Activated CD4-positive, alpha-beta memory T cell treated with anti-CD3 and anti-CD28 coated beads, Interleukin-2, amount 10 ng/mL, durations not matched to agents 7 days and 5 days (primary cell): ENCODE measurements around the gene ITSN1. TPM values are rescaled to one million over a fixed set of nuclear protein-coding genes. Genes with fewer than 3 reads are reported as not detected.
"Not testable (repeated sequence)": the region's sequence is repeated elsewhere in the genome, so short reads cannot be mapped to it uniquely, and the experiment has no call there.

Experiments
- CTCF ChIA-PET: fragments of 350-600 bp; sonication (Branson Sonifier 250); formaldehyde crosslinking; loops from one replicate; lab custom pipeline; 2021; ENCODE audit warnings: antibody characterized with exemption, inconsistent platforms; lab: Charles Lee
- POLR2A ChIA-PET: fragments of 350-600 bp; sonication (Branson Sonifier 250); formaldehyde crosslinking; loops from one replicate; lab custom pipeline; 2021; ENCODE audit warnings: antibody characterized with exemption; lab: Charles Lee
- DNase-seq: peaks from one replicate; pipeline ENCODE4 v3.0.0-alpha.2; 2020
- H3K27ac Mint-ChIP-seq: one replicate; pipeline ENCODE4 v1.8.0; 2021; ENCODE audit warnings: mild to moderate bottlenecking, mixed read lengths
- H3K27me3 Mint-ChIP-seq: one replicate; pipeline ENCODE4 v1.8.0; 2021; ENCODE audit warnings: mixed read lengths
- H3K36me3 Mint-ChIP-seq: one replicate; pipeline ENCODE4 v1.8.0; 2021; ENCODE audit warnings: low read depth, mixed read lengths
- H3K4me1 Mint-ChIP-seq: one replicate; pipeline ENCODE4 v1.8.0; 2021; ENCODE audit warnings: mixed read lengths
- H3K4me3 Mint-ChIP-seq: one replicate; pipeline ENCODE4 v1.8.0; 2021; ENCODE audit warnings: mild to moderate bottlenecking, mixed read lengths
- H3K9me3 Mint-ChIP-seq: one replicate; pipeline ENCODE4 v1.8.0; 2021; ENCODE audit warnings: mixed read lengths
- total RNA-seq, 2 experiments: library from RNA; stranded (reverse); gene quantifications; one replicate each; pipeline ENCODE4 v1.2.3, GENCODE V29; 2021

The ITSN1 gene
- total RNA-seq, 2 experiments from 2014 or later, result 2.7 to 4.0 TPM

DNA sequence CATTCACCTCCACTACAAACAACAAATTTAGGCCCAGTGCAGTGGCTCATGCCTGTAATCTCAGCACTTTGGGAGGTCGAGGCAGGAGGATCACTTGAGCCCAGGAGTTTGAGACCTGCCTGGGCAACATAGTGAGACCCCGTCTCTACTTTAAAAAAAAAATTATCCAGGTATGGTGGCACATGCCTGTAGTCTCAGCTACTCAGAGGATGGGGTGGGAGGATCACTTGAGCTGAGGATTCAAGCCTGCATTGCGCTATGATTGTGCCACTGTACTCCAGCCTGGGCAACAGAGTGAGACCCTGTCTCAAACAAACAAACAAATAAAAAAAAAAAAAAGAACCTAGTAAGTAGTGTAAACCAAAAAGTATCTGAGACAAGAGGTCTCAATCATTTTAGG is 86.8 kb downstream of the ITSN1 start:
- DNase-seq, CTCF ChIA-PET, H3K4me3 Mint-ChIP-seq, H3K36me3 Mint-ChIP-seq, H3K4me1 Mint-ChIP-seq, POLR2A ChIA-PET, H3K27ac Mint-ChIP-seq, H3K27me3 Mint-ChIP-seq, H3K9me3 Mint-ChIP-seq: not testable (repeated sequence)

DNA sequence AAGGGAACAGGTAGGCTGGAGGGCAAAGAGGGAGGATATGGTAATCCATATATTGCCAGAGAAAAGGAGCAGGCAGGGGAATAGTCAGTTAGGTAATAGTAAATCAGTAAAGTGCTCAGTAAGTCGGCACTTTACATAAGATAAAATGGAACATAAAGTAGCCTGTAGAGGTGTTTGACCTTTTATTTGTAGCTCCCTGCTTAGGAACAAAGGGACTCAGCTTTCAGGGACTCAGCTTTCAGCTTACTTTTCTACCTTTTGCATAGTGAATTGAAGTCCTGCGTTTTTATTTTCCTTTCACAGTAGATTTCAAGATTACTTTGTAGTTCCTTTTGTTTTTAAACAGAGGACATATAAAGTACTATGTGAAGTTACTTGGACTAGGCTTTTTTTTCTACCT is 87.3 kb downstream of the ITSN1 start:
- no peak for DNase-seq
- POLR2A ChIA-PET, result no interaction called here
- H3K4me1 Mint-ChIP-seq, result no peaks in the 10 kb centered on the region
- no peaks in the 10 kb centered on the region for H3K9me3 Mint-ChIP-seq
- no peaks in the 10 kb centered on the region for H3K27me3 Mint-ChIP-seq
- no peaks in the 10 kb centered on the region for H3K36me3 Mint-ChIP-seq
- no peak overlapping the region for H3K4me3 Mint-ChIP-seq
- H3K27ac Mint-ChIP-seq, result no peak overlapping the region
- CTCF ChIA-PET, result no interaction called here

DNA sequence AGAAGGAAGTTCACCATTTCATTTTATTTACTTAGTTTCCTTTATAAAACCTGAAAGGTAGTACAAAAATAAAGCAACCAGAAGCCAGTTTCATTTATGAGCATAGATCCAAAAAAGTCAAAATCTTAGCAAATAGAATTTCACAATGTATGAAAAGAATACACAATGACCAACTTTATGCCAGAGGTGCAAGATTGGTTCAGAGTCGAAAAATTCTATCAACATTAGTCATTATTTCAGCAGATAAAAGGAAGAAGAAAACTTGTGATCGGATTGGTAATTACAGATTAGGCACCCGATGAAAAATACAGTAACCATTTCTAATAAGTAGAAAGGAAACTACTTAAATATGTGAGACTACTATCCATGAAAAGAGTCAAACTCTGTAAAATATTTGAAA is 89.1 kb downstream of the ITSN1 start:
- ChIA-PET POLR2A (no interaction called here), CTCF (no interaction called here)
- H3K27me3 Mint-ChIP-seq, result no peaks in the 10 kb centered on the region
- no peaks in the 10 kb centered on the region for H3K4me1 Mint-ChIP-seq
- H3K36me3 Mint-ChIP-seq, result no peaks in the 10 kb centered on the region
- H3K9me3 Mint-ChIP-seq, result no peaks in the 10 kb centered on the region
- no peak overlapping the region for H3K4me3 Mint-ChIP-seq
- no peak overlapping the region for H3K27ac Mint-ChIP-seq
- no peak for DNase-seq

GRCh38 chr21:33732038-33732437 is 89.7 kb downstream of the ITSN1 start:
- no peak overlapping the region for H3K27ac Mint-ChIP-seq
- no peaks in the 10 kb centered on the region for H3K4me1 Mint-ChIP-seq
- DNase-seq, result no peak
- no peaks in the 10 kb centered on the region for H3K27me3 Mint-ChIP-seq
- H3K4me3 Mint-ChIP-seq, result no peak overlapping the region
- H3K9me3 Mint-ChIP-seq, result no peaks in the 10 kb centered on the region
- POLR2A ChIA-PET, result no interaction called here
- H3K36me3 Mint-ChIP-seq, result no peaks in the 10 kb centered on the region
- CTCF ChIA-PET, result no interaction called here

- Mint-ChIP-seq H3K36me3 (no peaks in the 10 kb centered on the region), H3K4me1 (no peaks in the 10 kb centered on the region), H3K27me3 (no peaks in the 10 kb centered on the region), H3K27ac (no peak overlapping the region), H3K9me3 (no peaks in the 10 kb centered on the region), H3K4me3 (no peak overlapping the region)
- DNase-seq, result no peak
- ChIA-PET POLR2A (no interaction called here), CTCF (no interaction called here)
Observed at GRCh38 chr21:33733601-33734000, 91.3 kb downstream of the ITSN1 start.

- H3K4me3 Mint-ChIP-seq, result no peak overlapping the region
- H3K36me3 Mint-ChIP-seq, result no peaks in the 10 kb centered on the region
- no peak for DNase-seq
- no peaks in the 10 kb centered on the region for H3K4me1 Mint-ChIP-seq
- ChIA-PET POLR2A (no interaction called here), CTCF (no interaction called here)
- no peaks in the 10 kb centered on the region for H3K27me3 Mint-ChIP-seq
- H3K9me3 Mint-ChIP-seq, result no peaks in the 10 kb centered on the region
- H3K27ac Mint-ChIP-seq, result no peak overlapping the region
Observed at GRCh38 chr21:33734291-33734690, 92.0 kb downstream of the ITSN1 start.

DNA sequence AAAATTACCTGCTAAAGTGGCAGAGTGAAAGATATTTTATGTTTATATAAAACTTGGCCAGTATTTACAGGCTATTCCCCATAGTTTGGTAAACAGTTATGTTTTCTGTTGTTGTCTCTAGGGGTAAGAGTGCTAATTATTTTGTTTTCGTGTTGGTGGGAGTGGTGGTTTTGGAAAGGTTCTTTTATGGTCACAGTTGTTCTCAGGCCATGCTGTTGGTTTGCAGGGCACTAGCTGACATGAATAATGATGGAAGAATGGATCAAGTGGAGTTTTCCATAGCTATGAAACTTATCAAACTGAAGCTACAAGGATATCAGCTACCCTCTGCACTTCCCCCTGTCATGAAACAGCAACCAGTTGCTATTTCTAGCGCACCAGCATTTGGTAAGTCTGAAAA is 92.5 kb downstream of the ITSN1 start:
- ChIA-PET CTCF (no interaction called here), POLR2A (no interaction called here)
- H3K4me3 Mint-ChIP-seq, result no peak overlapping the region

GRCh38 chr21:33736569-33736968 is 94.3 kb downstream of the ITSN1 start:
- no peaks in the 10 kb centered on the region for H3K36me3 Mint-ChIP-seq
- no peak overlapping the region for H3K27ac Mint-ChIP-seq
- ChIA-PET POLR2A (no interaction called here), CTCF (no interaction called here)
- no peaks in the 10 kb centered on the region for H3K27me3 Mint-ChIP-seq
- DNase-seq, result no peak
- H3K4me1 Mint-ChIP-seq, result no peaks in the 10 kb centered on the region
- H3K4me3 Mint-ChIP-seq, result no peak overlapping the region
- H3K9me3 Mint-ChIP-seq, result no peaks in the 10 kb centered on the region

More for the DNA sequence above, 92.5 kb downstream of the ITSN1 start:
- DNase-seq, result no peak
- Mint-ChIP-seq H3K36me3 (no peaks in the 10 kb centered on the region), H3K27me3 (no peaks in the 10 kb centered on the region), H3K27ac (no peak overlapping the region), H3K4me1 (no peaks in the 10 kb centered on the region), H3K9me3 (no peaks in the 10 kb centered on the region)

GRCh38 chr21:33739701-33740100 is 97.4 kb downstream of the ITSN1 start:
- Mint-ChIP-seq H3K4me1 (no peaks in the 10 kb centered on the region), H3K27me3 (peaks cover 1% of the 10 kb centered on the region), H3K4me3 (no peak overlapping the region), H3K9me3 (no peaks in the 10 kb centered on the region), H3K36me3 (no peaks in the 10 kb centered on the region), H3K27ac (no peak overlapping the region)
- ChIA-PET POLR2A (no interaction called here), CTCF (no interaction called here)
- no peak for DNase-seq

GRCh38 chr21:33747420-33747819 is 105.1 kb downstream of the ITSN1 start:
- ChIA-PET CTCF (no interaction called here), POLR2A (no interaction called here)
- DNase-seq, result no peak
- Mint-ChIP-seq H3K27ac (no peak overlapping the region), H3K4me3 (no peak overlapping the region), H3K36me3 (no peaks in the 10 kb centered on the region), H3K27me3 (peaks cover 1% of the 10 kb centered on the region), H3K9me3 (peaks cover 7% of the 10 kb centered on the region), H3K4me1 (no peaks in the 10 kb centered on the region)

- Mint-ChIP-seq H3K27me3 (no peaks in the 10 kb centered on the region), H3K36me3 (no peaks in the 10 kb centered on the region), H3K4me3 (no peak overlapping the region), H3K27ac (no peak overlapping the region), H3K4me1 (no peaks in the 10 kb centered on the region), H3K9me3 (peaks cover 7% of the 10 kb centered on the region)
- ChIA-PET CTCF (no interaction called here), POLR2A (no interaction called here)
- DNase-seq, result no peak
Observed at GRCh38 chr21:33748903-33749302, 106.6 kb downstream of the ITSN1 start.

- Mint-ChIP-seq H3K9me3 (peaks cover 7% of the 10 kb centered on the region), H3K27ac (no peak overlapping the region), H3K4me3 (no peak overlapping the region), H3K27me3 (no peaks in the 10 kb centered on the region), H3K4me1 (no peaks in the 10 kb centered on the region), H3K36me3 (no peaks in the 10 kb centered on the region)
- ChIA-PET CTCF (no interaction called here), POLR2A (no interaction called here)
- DNase-seq, result no peak
Observed at GRCh38 chr21:33750017-33750416, 107.7 kb downstream of the ITSN1 start.

- Mint-ChIP-seq H3K9me3 (peaks cover 7% of the 10 kb centered on the region), H3K4me1 (no peaks in the 10 kb centered on the region), H3K27me3 (no peaks in the 10 kb centered on the region), H3K27ac (no peak overlapping the region), H3K4me3 (no peak overlapping the region), H3K36me3 (no peaks in the 10 kb centered on the region)
- POLR2A ChIA-PET, result no interaction called here
- CTCF ChIA-PET, result no interaction called here
- DNase-seq, result no peak
Observed at GRCh38 chr21:33751120-33751519, 108.8 kb downstream of the ITSN1 start.

- Mint-ChIP-seq H3K36me3 (no peaks in the 10 kb centered on the region), H3K27me3 (no peaks in the 10 kb centered on the region), H3K9me3 (peaks cover 7% of the 10 kb centered on the region), H3K4me3 (no peak overlapping the region), H3K4me1 (no peaks in the 10 kb centered on the region), H3K27ac (no peak overlapping the region)
- POLR2A ChIA-PET, result no interaction called here
- no peak for DNase-seq
- CTCF ChIA-PET, result no interaction called here
Observed at GRCh38 chr21:33751533-33751932, 109.2 kb downstream of the ITSN1 start.

- Mint-ChIP-seq H3K9me3 (peaks cover 4% of the 10 kb centered on the region), H3K27me3 (no peaks in the 10 kb centered on the region), H3K4me3 (no peak overlapping the region), H3K36me3 (no peaks in the 10 kb centered on the region), H3K4me1 (no peaks in the 10 kb centered on the region), H3K27ac (no peak overlapping the region)
- ChIA-PET POLR2A (no interaction called here), CTCF (no interaction called here)
- DNase-seq, result no peak
Observed at GRCh38 chr21:33752260-33752659, 110.0 kb downstream of the ITSN1 start.
